Upper lobe of left lung (tissue), 6 donors: Measurements from ENCODE around the gene XPO6. TPM values are rescaled to one million over a fixed set of nuclear protein-coding genes. Genes with fewer than 3 reads are reported as not detected.

ENCODE experiments used
- ATAC-seq, 2 donors: fragments of 200-7000 bp; cut with Tn5 transposase; one replicate each; pipeline ENCODE4 v1.9.1; 2022; ENCODE audit warnings: mild to moderate bottlenecking in 2 of 2, moderate library complexity in 2 of 2; ENCODE audit not compliant: low FRiP score in 2 of 2
- DNase-seq, 2 donors: peaks; one replicate each; pipeline ENCODE4 v3.0.0-alpha.2; 2019 to 2020
- H3K27ac ChIP-seq, 4 donors: fragments of 200-600 bp; sonication (generic); one replicate each; pipeline ENCODE4 v1.5.1; 2016 to 2019
- H3K27me3 ChIP-seq, 4 donors: fragments of 200-600 bp; sonication (generic); one replicate each; pipeline ENCODE4 v1.5.1; 2017 to 2019
- H3K36me3 ChIP-seq, 4 donors: fragments of 200-600 bp; sonication (generic); one replicate each; pipeline ENCODE4 v1.5.1; 2016 to 2019
- H3K4me1 ChIP-seq, 4 donors: fragments of 200-600 bp; sonication (generic); one replicate each; pipeline ENCODE4 v1.5.1; 2018 to 2019
- H3K4me3 ChIP-seq, 4 donors: fragments of 200-600 bp; sonication (generic); one replicate each; pipeline ENCODE4 v1.5.1; 2017 to 2019; ENCODE audit warnings: mild to moderate bottlenecking in 2 of 4, moderate library complexity in 1 of 4
- H3K9me3 ChIP-seq, 4 donors: fragments of 200-600 bp; sonication (generic); one replicate each; pipeline ENCODE4 v1.5.1; 2018 to 2019
- EP300 ChIP-seq, 4 donors: sonication (generic); formaldehyde crosslinking; IDR thresholded peaks; one replicate each; pipeline ENCODE4 v1.5.1; 2017; ENCODE audit warnings: antibody characterized with exemption in 4 of 4, control low read depth in 2 of 4
- POLR2A ChIP-seq, 4 donors: fragments of 450-650 bp; IDR thresholded peaks; one replicate each; pipeline ENCODE4 v1.5.1; 2016 to 2017; ENCODE audit warnings: antibody characterized with exemption in 4 of 4, mild to moderate bottlenecking in 2 of 4
- POLR2AphosphoS5 ChIP-seq, 2 donors: sonication (generic); formaldehyde crosslinking; IDR thresholded peaks; one replicate each; pipeline ENCODE4 v1.5.1; 2017; ENCODE audit warnings: antibody characterized with exemption in 2 of 2
- WGBS, 2 donors: methylation state at CpG; one replicate each; pipeline ENCODE4 v1.1.5; 2017 to 2018; 5-methylcytosine and 5-hydroxymethylcytosine counted together
- total RNA-seq, 6 donors: library from RNA; depleted of rRNA in 4 of 6; stranded (reverse); fragments of >200 nt in 4 of 6; gene quantifications; one replicate each; pipeline versions ENCODE4 v1.1.0 to v1.2.1, GENCODE V29; 2016 to 2021
- TF ChIP-seq, protein P1 (sequence below), 6 experiments: fragments of 450-650 bp in 4 of 6; fragments of 200-600 bp in 2 of 6; sonication (generic) in 2 of 6; IDR thresholded peaks; one replicate each; pipeline ENCODE4 v1.5.1; 2016 to 2019; ENCODE audit warnings: antibody characterized with exemption in 6 of 6
- donor health status: DM: no; HTN: no; CAD: no; lungs with moderate emphysema.
- donor health status: DM: no; HTN: yes; CAD: no; lungs with severe emphysema.

The XPO6 gene
- total RNA-seq, 6 donors from 2014 or later, result 95.5 to 256 (median 129) TPM

DNA sequence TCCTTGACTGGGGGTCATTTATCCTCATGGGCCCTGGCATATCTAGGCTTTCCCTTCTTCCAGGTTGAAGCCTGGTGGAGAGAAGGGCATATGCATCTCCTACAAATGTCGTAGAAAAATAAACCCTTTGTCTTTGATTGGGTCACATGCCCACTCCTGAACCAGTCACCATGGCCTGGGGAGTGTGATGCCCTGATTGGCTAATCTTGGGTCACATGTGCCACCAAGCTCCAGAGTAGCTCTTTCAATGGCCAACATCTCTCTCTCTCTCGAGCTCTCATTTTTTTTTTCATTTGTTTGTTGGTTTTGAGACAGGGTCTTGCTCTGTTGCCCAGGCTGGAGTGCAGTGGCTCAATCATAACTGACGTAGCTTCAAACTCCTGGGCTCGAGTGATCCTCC lies 5.6 kb upstream of the XPO6 start:
- WGBS, 2 donors, result 91 to 92% methylated on average over 4 of the region's 4 CpGs
- DNase-seq, result no peak

DNA sequence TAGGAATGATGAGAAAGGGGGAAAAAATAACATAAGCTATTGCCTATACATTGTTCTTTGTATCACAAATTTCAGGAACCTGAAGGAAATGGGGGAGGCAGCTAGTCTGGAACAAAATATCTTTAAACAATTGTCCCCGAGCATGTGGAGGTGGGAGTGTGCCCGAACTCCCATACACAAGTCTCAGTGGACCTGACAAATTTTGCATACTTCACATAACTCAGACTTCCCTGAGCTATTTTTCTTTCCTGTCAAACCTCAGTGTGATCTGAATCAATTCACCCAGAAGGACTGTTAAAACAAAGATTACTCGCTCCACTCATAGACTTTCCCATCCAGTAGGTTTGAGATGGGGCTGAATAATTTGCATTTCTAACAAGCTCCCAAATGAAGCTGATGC lies 1.6 kb upstream of the XPO6 start:
- Histone ChIP-seq H3K9me3 (no peaks in the 10 kb centered on the region), H3K27me3 (no peaks in the 10 kb centered on the region), H3K36me3 (peaks cover 0 to 12% (median 3%) of the 10 kb centered on the region in 4 donors), H3K4me1 (peaks cover 16 to 31% (median 18%) of the 10 kb centered on the region in 4 donors), H3K4me3 (no peak overlapping the region), H3K27ac (no peak overlapping the region)
- WGBS, 2 donors, result 73 to 81% methylated on average over 3 of the region's 3 CpGs
- ATAC-seq (no peak), DNase-seq (no peak)
- TF ChIP-seq EP300 (IDR thresholded peaks at IDR 0.05) (no peak), POLR2A (IDR thresholded peaks at IDR 0.05) (no peak), POLR2AphosphoS5 (IDR thresholded peaks at IDR 0.05) (no peak)
- TF ChIP-seq, protein P1, sequence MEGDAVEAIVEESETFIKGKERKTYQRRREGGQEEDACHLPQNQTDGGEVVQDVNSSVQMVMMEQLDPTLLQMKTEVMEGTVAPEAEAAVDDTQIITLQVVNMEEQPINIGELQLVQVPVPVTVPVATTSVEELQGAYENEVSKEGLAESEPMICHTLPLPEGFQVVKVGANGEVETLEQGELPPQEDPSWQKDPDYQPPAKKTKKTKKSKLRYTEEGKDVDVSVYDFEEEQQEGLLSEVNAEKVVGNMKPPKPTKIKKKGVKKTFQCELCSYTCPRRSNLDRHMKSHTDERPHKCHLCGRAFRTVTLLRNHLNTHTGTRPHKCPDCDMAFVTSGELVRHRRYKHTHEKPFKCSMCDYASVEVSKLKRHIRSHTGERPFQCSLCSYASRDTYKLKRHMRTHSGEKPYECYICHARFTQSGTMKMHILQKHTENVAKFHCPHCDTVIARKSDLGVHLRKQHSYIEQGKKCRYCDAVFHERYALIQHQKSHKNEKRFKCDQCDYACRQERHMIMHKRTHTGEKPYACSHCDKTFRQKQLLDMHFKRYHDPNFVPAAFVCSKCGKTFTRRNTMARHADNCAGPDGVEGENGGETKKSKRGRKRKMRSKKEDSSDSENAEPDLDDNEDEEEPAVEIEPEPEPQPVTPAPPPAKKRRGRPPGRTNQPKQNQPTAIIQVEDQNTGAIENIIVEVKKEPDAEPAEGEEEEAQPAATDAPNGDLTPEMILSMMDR (IDR thresholded peaks at IDR 0.05), result no peak

More for the DNA sequence above, 5.6 kb upstream of the XPO6 start:
- Histone ChIP-seq H3K9me3 (no peaks in the 10 kb centered on the region), H3K27me3 (no peaks in the 10 kb centered on the region), H3K4me1 (peaks cover 0 to 5% (median 4%) of the 10 kb centered on the region in 4 donors), H3K27ac (no peak overlapping the region), H3K36me3 (no peaks in the 10 kb centered on the region), H3K4me3 (no peak overlapping the region)
- no peak for TF ChIP-seq EP300 (IDR thresholded peaks at IDR 0.05)
- TF ChIP-seq, protein P1 (IDR thresholded peaks at IDR 0.05), result no peak
- TF ChIP-seq POLR2AphosphoS5 (IDR thresholded peaks at IDR 0.05), result no peak
- no peak for TF ChIP-seq POLR2A (IDR thresholded peaks at IDR 0.05)
- ATAC-seq, result no peak

DNA sequence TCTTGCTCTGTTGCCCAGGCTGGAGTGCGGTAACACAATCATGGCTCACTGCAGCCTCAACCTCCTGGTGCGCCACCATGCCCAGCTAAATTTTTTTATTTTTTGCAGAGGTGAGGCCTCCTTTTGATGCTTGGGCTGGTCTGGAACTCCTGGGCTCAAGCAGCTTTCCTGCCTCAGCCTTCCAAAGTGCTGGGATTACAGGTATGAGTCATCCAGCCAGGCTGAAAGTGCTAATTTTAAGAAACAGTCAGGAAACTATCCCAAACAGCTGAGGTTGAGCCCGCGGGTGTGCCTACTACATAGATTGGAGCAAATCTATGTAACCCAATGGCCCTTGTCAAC lies 738 bp upstream of the XPO6 start:
- H3K36me3 ChIP-seq, result peaks cover 0 to 16% (median 4%) of the 10 kb centered on the region in 4 donors
- 91 to 96% methylated on average over 4 of the region's 4 CpGs for whole genome bisulfite sequencing, 2 donors
- DNase-seq, result no peak
- H3K9me3 ChIP-seq, result no peaks in the 10 kb centered on the region
- peak overlapping the region; percentile 23 to 98 (median 87) for H3K4me3 ChIP-seq
- no peak for ATAC-seq
- H3K27ac ChIP-seq, result peak overlapping the region in 3 of 4 donors; percentile 7 to 91 (median 91)
- no peak for TF ChIP-seq POLR2AphosphoS5 (IDR thresholded peaks at IDR 0.05)
- TF ChIP-seq, protein P1 (IDR thresholded peaks at IDR 0.05), result no peak
- TF ChIP-seq EP300 (IDR thresholded peaks at IDR 0.05), result no peak
- no peak for TF ChIP-seq POLR2A (IDR thresholded peaks at IDR 0.05)
- no peaks in the 10 kb centered on the region for H3K27me3 ChIP-seq
- H3K4me1 ChIP-seq, result peaks cover 16 to 34% (median 18%) of the 10 kb centered on the region in 4 donors

DNA sequence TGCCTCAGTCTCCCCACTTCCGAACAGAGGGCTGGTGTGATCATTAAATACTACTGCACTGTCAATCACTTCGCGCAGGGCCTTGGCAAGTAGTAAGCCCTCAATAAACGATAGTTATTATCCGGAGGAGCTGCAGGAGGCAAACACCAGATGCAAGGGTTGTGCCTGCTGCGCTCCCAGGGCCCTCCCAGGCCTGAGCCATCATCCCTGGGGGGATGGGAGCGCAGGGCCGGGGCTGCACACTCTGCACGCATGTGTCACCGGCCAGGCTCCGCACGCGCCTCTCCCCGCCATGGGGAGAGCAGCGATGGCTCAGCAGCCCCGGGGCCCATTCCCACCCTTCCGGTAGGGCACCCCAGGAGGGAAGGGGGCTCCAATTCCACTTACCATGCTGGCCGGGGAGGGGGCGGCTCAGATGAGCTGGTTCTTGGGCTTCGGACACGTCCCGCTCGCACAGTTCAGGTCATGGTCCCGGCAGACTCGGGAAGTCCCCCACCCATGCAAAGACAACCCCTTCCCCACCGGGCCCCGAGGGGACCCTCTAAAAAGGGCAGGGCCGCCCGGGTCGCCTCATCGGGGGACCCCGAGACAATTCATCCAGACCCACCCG lies 681 bp downstream of the XPO6 start:
- 2 to 14% methylated on average over 1 to 17 of the region's 33 CpGs for WGBS, 2 donors
- Histone ChIP-seq H3K27me3 (no peaks in the 10 kb centered on the region), H3K36me3 (peaks cover 0 to 29% (median 4%) of the 10 kb centered on the region in 4 donors), H3K9me3 (no peaks in the 10 kb centered on the region), H3K4me3 (peak overlapping the region; percentile 78 to 98 (median 96)), H3K27ac (peak overlapping the region; percentile 87 to 92 (median 91)), H3K4me1 (peaks cover 16 to 34% (median 18%) of the 10 kb centered on the region in 4 donors)
- peak; percentile 41 to 45 for TF ChIP-seq POLR2AphosphoS5 (IDR thresholded peaks at IDR 0.05)
- TF ChIP-seq EP300 (IDR thresholded peaks at IDR 0.05), result no peak
- DNase-seq (peak; percentile 78 to 91), ATAC-seq (peak; percentile 80 to 88)

DNA sequence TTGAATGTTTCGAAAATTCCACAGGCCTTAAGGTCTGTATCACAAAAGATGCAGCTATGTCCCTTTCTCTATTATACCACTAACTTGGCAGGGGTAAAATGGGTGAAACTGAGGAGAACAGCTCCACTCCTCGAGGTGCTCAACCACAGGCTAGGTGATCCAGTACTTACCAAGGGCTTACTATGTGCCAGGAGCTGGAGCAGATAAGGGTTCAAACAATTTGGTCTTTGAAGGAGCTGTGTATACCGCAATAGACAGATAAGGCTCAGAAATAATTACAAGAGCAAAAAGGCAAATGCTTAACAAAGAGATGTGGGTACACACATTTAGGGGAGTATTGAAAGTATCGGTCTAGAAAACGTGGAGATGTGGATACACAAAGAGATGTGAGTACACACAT lies 1.5 kb downstream of the XPO6 start:
- H3K9me3 ChIP-seq, result no peaks in the 10 kb centered on the region
- ATAC-seq, result no peak
- DNase-seq, result no peak
- TF ChIP-seq POLR2A (IDR thresholded peaks at IDR 0.05), result no peak
- TF ChIP-seq POLR2AphosphoS5 (IDR thresholded peaks at IDR 0.05), result no peak
- no peak for TF ChIP-seq EP300 (IDR thresholded peaks at IDR 0.05)
- TF ChIP-seq, protein P1 (IDR thresholded peaks at IDR 0.05), result no peak
- H3K36me3 ChIP-seq, result peaks cover 1 to 34% (median 7%) of the 10 kb centered on the region in 4 donors
- peaks cover 16 to 34% (median 18%) of the 10 kb centered on the region in 4 donors for H3K4me1 ChIP-seq
- H3K4me3 ChIP-seq, result peak overlapping the region; percentile 78 to 98 (median 96)
- H3K27ac ChIP-seq, result peak overlapping the region in 3 of 4 donors; percentile 87 to 92 (median 91)
- 46 to 61% methylated on average over 5 of the region's 5 CpGs for WGBS, 2 donors
- H3K27me3 ChIP-seq, result no peaks in the 10 kb centered on the region
